HEK293 (cell line): Measurements from ENCODE around the gene SF3B2.

ENCODE experiments used
- CTCF ChIA-PET: fragments of 350-600 bp; formaldehyde crosslinking; extraction: SDS; loops from one replicate; lab custom pipeline; 2021; ENCODE audit warnings: antibody characterized with exemption; lab: Yijun Ruan, JAX
- POLR2A ChIA-PET: fragments of 300-600 bp; formaldehyde crosslinking; extraction: SDS; loops from one replicate; lab custom pipeline; 2020; ENCODE audit warnings: antibody characterized with exemption, inconsistent platforms; lab: Yijun Ruan, JAX
- H3K27ac ChIP-seq: fragments of 200-500 bp; sonication (Bioruptor generic); 2 replicates; pipeline ENCODE4 v1.5.1; 2014; ENCODE audit warnings: low read depth, low read length, control low read depth, inconsistent platforms; ENCODE audit errors: extremely low read depth
- H3K36me3 ChIP-seq, 2 experiments: fragments of 200-500 bp in 1 of 2; sonication (Bioruptor generic) in 1 of 2; 1 replicate in 1 of 2; 2 replicates in 1 of 2; pipeline ENCODE4 v1.5.1; 2014 to 2017; ENCODE audit warnings: inconsistent platforms in 2 of 2, low read length in 2 of 2; ENCODE audit not compliant: control insufficient read depth in 2 of 2, insufficient read depth in 1 of 2
- H3K4me1 ChIP-seq: fragments of 200-500 bp; sonication (Bioruptor generic); 2 replicates; pipeline ENCODE4 v1.5.1; 2014; ENCODE audit warnings: mild to moderate bottlenecking, low read length, inconsistent platforms; ENCODE audit not compliant: control insufficient read depth, insufficient read depth
- H3K4me3 ChIP-seq: 2 replicates; pipeline ENCODE4 v1.5.1; 2011; ENCODE audit warnings: low read depth, mild to moderate bottlenecking, control low read depth, low read length, moderate library complexity
- H3K9me3 ChIP-seq: fragments of 200-500 bp; sonication (Bioruptor generic); 2 replicates; pipeline ENCODE4 v1.5.1; 2014; ENCODE audit warnings: low read depth, low read length, inconsistent platforms; ENCODE audit not compliant: control insufficient read depth, insufficient read depth
- CTCF ChIP-seq: fragments of 450-650 bp; formaldehyde crosslinking; IDR thresholded peaks from 2 replicates; pipeline ENCODE4 v1.5.1; 2016; ENCODE audit warnings: missing biosample characterization, missing genetic modification characterization
- GFI1B ChIP-seq: fragments of 450-650 bp; formaldehyde crosslinking; IDR thresholded peaks from 2 replicates; pipeline ENCODE4 v1.5.1; 2016; ENCODE audit warnings: missing biosample characterization, missing genetic modification characterization
- KLF9 ChIP-seq: fragments of 450-650 bp; formaldehyde crosslinking; IDR thresholded peaks from 2 replicates; pipeline ENCODE4 v1.5.1; 2016; ENCODE audit warnings: missing biosample characterization, missing genetic modification characterization, low read depth
- SP3 ChIP-seq: fragments of 450-650 bp; formaldehyde crosslinking; IDR thresholded peaks from 2 replicates; pipeline ENCODE4 v1.5.1; 2016; ENCODE audit warnings: missing biosample characterization, missing genetic modification characterization
- ZBTB17 ChIP-seq: fragments of 450-650 bp; formaldehyde crosslinking; IDR thresholded peaks from 2 replicates; pipeline ENCODE4 v1.5.1; 2016; ENCODE audit warnings: missing biosample characterization, missing genetic modification characterization
- ZFP3 ChIP-seq: fragments of 450-650 bp; formaldehyde crosslinking; IDR thresholded peaks from 2 replicates; pipeline ENCODE4 v1.5.1; 2016; ENCODE audit warnings: low read depth, missing biosample characterization, missing genetic modification characterization
- ZFP37 ChIP-seq: fragments of 450-650 bp; formaldehyde crosslinking; IDR thresholded peaks from 2 replicates; pipeline ENCODE4 v1.5.1; 2016; ENCODE audit warnings: missing biosample characterization, missing genetic modification characterization
- ZNF132 ChIP-seq: fragments of 450-650 bp; formaldehyde crosslinking; IDR thresholded peaks from 2 replicates; pipeline ENCODE4 v1.5.1; 2017; ENCODE audit warnings: missing biosample characterization, missing genetic modification characterization, borderline replicate concordance
- ZNF19 ChIP-seq: fragments of 450-650 bp; formaldehyde crosslinking; IDR thresholded peaks from 2 replicates; pipeline ENCODE4; 2016; ENCODE audit warnings: missing biosample characterization, missing genetic modification characterization, low read depth
- ZNF223 ChIP-seq: fragments of 450-650 bp; formaldehyde crosslinking; IDR thresholded peaks from 2 replicates; pipeline ENCODE4 v1.5.1; 2016; ENCODE audit warnings: missing biosample characterization, missing genetic modification characterization
- ZNF23 ChIP-seq: fragments of 450-650 bp; formaldehyde crosslinking; IDR thresholded peaks from 2 replicates; pipeline ENCODE4 v1.5.1; 2016; ENCODE audit warnings: missing biosample characterization, missing genetic modification characterization, borderline replicate concordance
- ZNF26 ChIP-seq: fragments of 450-650 bp; formaldehyde crosslinking; IDR thresholded peaks from 2 replicates; pipeline ENCODE4 v1.5.1; 2016; ENCODE audit warnings: missing biosample characterization, missing genetic modification characterization
- ZNF426 ChIP-seq: fragments of 450-650 bp; formaldehyde crosslinking; IDR thresholded peaks from 2 replicates; pipeline ENCODE4 v1.5.1; 2017; ENCODE audit warnings: missing biosample characterization, missing genetic modification characterization, mild to moderate bottlenecking, inconsistent platforms, moderate library complexity
- ZNF530 ChIP-seq: fragments of 450-650 bp; formaldehyde crosslinking; IDR thresholded peaks from 2 replicates; pipeline ENCODE4 v1.5.1; 2016; ENCODE audit warnings: low read depth, missing biosample characterization, missing genetic modification characterization
- ZNF629 ChIP-seq: fragments of 450-650 bp; formaldehyde crosslinking; IDR thresholded peaks from 2 replicates; pipeline ENCODE4 v1.5.1; 2017; ENCODE audit warnings: missing biosample characterization, missing genetic modification characterization
- ZNF658 ChIP-seq: fragments of 450-650 bp; formaldehyde crosslinking; IDR thresholded peaks from 2 replicates; pipeline ENCODE4; 2016; ENCODE audit warnings: missing biosample characterization, missing genetic modification characterization
- TF ChIP-seq, protein P1 (sequence below): fragments of 450-650 bp; formaldehyde crosslinking; IDR thresholded peaks from 2 replicates; pipeline ENCODE4 v1.5.1; 2016; ENCODE audit warnings: missing biosample characterization, missing genetic modification characterization
- TF ChIP-seq, protein P2 (sequence below): fragments of 450-650 bp; formaldehyde crosslinking; IDR thresholded peaks from 2 replicates; pipeline ENCODE4 v1.5.1; 2017; ENCODE audit warnings: missing biosample characterization, missing genetic modification characterization

The SF3B2 gene

DNA sequence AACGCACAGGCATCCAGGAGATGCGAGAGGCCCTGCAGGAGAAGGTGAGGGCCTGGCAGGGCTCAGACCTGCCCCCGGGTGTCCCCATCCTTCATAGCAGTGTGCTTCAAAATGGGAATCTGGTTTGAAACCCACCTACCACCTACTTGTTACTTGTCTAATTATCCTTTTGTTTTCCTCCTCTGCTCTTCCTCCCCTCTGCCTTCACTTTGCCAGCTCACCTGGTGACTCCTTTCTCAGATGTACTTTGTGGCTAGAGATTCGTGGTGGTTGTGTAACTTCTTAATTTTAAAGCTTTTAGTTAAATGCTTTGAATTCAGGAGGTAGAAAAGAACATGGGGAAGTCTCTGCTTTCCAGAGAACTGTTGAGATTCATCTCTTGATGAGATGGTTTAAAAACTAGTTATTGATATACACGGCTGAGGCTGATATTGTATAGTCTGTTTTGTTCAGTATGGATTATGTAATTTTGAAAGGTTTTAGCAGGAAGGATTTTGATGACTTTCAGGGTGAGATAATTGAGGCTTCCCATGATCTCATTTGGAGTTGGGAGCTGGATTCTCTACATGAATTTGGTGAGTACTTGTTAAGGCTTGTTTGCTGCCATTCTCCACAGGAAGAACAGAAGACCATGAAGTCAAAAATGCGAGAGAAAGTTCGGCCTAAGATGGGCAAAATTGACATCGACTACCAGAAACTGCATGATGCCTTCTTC lies 8.0 kb downstream of the SF3B2 start:
- H3K27ac ChIP-seq: no peak overlapping the region
- no peaks in the 10 kb centered on the region for H3K9me3 ChIP-seq
- H3K4me3 ChIP-seq: no peak overlapping the region
- CTCF ChIA-PET: interaction anchor here (0.5 to 2.6 kb wide), 4 partner anchors 8 to 222 kb away, joined by 3 to 21 read pairs (median 4); no protein-coding TSS in a partner anchor
- H3K4me1 ChIP-seq: no peaks in the 10 kb centered on the region
- no peak for TF ChIP-seq ZFP3 (tag by site-specific recombination)
- TF ChIP-seq ZNF23: no peak
- no peak for TF ChIP-seq ZFP37 (tag by site-specific recombination)
- TF ChIP-seq ZNF530: no peak
- no peak for TF ChIP-seq ZNF629 (tag by site-specific recombination)
- no peak for TF ChIP-seq ZNF223 (tag by site-specific recombination)
- no peak for TF ChIP-seq KLF9 (tag by site-specific recombination)
- TF ChIP-seq ZNF132 (tag by site-specific recombination): no peak
- TF ChIP-seq, all 188 proteins: peak for 0
- peaks cover 50 to 98% of the 10 kb centered on the region in 2 experiments for H3K36me3 ChIP-seq
- POLR2A ChIA-PET: interaction anchor here (0.6 to 1.9 kb wide), 5 partner anchors 8 to 59 kb away, joined by 3 to 10 read pairs (median 4); partner anchors contain the start of gene SF3B2

GRCh38 chr11:66061268-66061667 lies 9.1 kb downstream of the SF3B2 start:
- Histone ChIP-seq H3K27ac (no peak overlapping the region), H3K4me1 (no peaks in the 10 kb centered on the region), H3K4me3 (no peak overlapping the region), H3K36me3 (peaks cover 45 to 95% of the 10 kb centered on the region in 2 experiments), H3K9me3 (no peaks in the 10 kb centered on the region)
- TF ChIP-seq SP3 (tag by site-specific recombination) (no peak), GFI1B (tag by site-specific recombination) (no peak), ZNF19 (no peak), ZNF426 (tag by site-specific recombination) (no peak), CTCF (no peak), ZNF23 (no peak), ZNF658 (tag by site-specific recombination) (no peak), ZNF26 (tag by site-specific recombination) (no peak), ZBTB17 (tag by site-specific recombination) (no peak)
- TF ChIP-seq, protein P1, sequence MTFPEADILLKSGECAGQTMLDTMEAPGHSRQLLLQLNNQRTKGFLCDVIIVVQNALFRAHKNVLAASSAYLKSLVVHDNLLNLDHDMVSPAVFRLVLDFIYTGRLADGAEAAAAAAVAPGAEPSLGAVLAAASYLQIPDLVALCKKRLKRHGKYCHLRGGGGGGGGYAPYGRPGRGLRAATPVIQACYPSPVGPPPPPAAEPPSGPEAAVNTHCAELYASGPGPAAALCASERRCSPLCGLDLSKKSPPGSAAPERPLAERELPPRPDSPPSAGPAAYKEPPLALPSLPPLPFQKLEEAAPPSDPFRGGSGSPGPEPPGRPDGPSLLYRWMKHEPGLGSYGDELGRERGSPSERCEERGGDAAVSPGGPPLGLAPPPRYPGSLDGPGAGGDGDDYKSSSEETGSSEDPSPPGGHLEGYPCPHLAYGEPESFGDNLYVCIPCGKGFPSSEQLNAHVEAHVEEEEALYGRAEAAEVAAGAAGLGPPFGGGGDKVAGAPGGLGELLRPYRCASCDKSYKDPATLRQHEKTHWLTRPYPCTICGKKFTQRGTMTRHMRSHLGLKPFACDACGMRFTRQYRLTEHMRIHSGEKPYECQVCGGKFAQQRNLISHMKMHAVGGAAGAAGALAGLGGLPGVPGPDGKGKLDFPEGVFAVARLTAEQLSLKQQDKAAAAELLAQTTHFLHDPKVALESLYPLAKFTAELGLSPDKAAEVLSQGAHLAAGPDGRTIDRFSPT (tag by site-specific recombination): no peak
- TF ChIP-seq, protein P2, sequence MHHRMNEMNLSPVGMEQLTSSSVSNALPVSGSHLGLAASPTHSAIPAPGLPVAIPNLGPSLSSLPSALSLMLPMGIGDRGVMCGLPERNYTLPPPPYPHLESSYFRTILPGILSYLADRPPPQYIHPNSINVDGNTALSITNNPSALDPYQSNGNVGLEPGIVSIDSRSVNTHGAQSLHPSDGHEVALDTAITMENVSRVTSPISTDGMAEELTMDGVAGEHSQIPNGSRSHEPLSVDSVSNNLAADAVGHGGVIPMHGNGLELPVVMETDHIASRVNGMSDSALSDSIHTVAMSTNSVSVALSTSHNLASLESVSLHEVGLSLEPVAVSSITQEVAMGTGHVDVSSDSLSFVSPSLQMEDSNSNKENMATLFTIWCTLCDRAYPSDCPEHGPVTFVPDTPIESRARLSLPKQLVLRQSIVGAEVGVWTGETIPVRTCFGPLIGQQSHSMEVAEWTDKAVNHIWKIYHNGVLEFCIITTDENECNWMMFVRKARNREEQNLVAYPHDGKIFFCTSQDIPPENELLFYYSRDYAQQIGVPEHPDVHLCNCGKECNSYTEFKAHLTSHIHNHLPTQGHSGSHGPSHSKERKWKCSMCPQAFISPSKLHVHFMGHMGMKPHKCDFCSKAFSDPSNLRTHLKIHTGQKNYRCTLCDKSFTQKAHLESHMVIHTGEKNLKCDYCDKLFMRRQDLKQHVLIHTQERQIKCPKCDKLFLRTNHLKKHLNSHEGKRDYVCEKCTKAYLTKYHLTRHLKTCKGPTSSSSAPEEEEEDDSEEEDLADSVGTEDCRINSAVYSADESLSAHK (tag by site-specific recombination): no peak
- CTCF ChIA-PET: no interaction called here
- POLR2A ChIA-PET: interaction anchor here (1.7 to 2.6 kb wide), 2 partner anchors 9 to 10 kb away, joined by 4 to 7 read pairs; partner anchors contain the start of gene SF3B2
